Stimulated activated CD4-positive, alpha-beta T cell treated with anti-CD3 and anti-CD28 coated beads, Interleukin-4, amount 100 ng/mL, for 48 hours (primary cell): ENCODE results near the gene SHISA9.
A peak's percentile ranks its signal among the peaks of the same experiment; 100 is the strongest.

Experiments
- DNase-seq, 2 donors: peaks; one replicate each; pipeline ENCODE4 v3.0.0-alpha.2; 2020; ENCODE audit warnings: low read depth in 2 of 2

The SHISA9 gene

GRCh38 chr16:13021996-13022395, 120.6 kb downstream of the SHISA9 start:
- no peak for DNase-seq

DNA sequence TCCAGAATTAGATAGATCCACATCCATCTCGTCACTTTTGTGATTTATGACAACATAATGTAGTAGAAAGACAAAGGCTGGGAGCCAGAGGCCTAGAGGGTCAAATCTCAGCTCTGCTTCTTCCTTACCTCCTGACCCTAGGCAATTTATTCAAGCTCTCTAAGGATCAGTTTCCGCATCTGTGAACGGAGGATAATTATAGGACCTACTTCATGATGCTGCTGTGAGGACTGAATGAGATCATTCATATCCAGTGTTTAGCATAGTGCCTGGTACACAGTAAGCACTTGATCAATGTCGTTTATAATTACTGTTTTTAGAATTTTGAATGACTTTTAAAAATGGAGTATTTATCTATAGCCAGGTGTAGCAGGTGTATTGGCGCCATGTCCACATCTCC, 128.4 kb downstream of the SHISA9 start:
- no peak for DNase-seq

DNA sequence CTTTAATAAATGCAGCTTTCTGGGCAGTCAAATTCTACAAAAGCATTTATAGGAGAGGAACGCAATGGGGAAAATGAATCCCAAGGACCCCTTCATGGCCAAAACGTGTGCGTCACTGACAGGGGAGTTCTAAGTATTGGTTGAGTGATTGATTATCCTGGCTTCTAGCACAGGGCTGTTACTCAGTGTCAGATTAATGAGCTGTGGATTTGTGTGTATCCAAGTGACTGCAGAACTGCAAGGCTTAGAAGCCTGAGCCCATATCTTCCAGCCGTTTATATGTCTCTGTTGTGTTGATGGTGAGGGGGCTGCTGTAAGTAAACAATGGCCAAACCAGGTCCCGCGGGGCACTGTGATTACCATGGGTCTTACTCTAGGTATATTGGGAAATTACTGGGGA, 129.4 kb downstream of the SHISA9 start:
- DNase-seq: no peak

- DNase-seq: no peak
These were observed 131.5 kb downstream of the SHISA9 start for GRCh38 chr16:13032911-13033310.

DNA sequence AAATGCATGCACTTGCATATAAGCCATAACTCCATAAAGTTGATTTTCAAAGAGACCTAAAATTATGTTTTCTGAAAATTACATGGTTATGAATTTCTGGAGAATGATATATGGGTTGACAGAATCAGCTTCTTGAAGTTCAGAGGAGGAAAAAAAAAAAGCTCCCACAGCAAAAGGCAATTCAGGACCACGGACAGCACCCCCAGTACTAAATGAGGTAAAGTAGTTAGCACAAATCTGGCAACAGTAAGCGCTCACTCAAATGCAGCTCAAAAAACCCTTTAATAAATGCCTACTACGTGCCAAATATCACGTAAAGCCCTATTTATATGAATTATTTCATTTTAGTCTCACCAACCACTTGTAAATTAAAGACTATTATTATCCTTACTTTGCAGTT, 135.2 kb downstream of the SHISA9 start:
- DNase-seq: peak; percentile 1 to 27

GRCh38 chr16:13038591-13038990, 137.2 kb downstream of the SHISA9 start:
- DNase-seq: no peak

- DNase-seq: no peak
These were observed 138.1 kb downstream of the SHISA9 start for GRCh38 chr16:13039526-13039925.

GRCh38 chr16:13041180-13041579, 139.8 kb downstream of the SHISA9 start:
- DNase-seq: no peak

DNA sequence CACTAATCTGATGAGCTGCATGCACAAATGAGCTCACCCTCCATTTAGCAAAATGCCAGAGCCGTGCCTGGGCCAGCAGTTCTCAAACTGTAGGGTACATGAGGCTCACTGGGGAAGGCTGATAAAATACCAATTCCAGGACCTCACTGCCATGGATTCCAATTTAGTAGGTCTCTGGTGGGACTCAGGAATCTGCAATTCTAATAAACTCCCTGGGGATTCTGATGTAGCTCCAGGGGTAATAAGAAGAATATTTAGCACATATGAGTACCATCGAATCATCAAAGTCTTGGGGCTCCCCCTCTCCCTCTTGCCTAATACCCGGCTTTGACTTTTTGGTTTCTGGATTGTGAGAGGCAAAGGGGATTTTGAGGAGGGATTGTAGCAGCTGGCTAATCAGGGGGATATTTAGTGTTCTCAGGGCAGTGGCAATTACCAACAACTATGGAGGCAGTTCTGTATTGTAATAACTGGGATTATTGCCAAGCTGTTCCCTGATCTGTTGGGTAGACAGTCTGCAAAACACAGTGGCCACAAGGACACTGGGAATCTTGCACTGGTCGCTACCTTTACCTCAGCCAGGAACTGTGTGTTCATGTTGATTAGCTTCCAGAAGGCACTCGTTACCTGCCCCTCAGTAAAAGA, 140.4 kb downstream of the SHISA9 start:
- no peak for DNase-seq

DNA sequence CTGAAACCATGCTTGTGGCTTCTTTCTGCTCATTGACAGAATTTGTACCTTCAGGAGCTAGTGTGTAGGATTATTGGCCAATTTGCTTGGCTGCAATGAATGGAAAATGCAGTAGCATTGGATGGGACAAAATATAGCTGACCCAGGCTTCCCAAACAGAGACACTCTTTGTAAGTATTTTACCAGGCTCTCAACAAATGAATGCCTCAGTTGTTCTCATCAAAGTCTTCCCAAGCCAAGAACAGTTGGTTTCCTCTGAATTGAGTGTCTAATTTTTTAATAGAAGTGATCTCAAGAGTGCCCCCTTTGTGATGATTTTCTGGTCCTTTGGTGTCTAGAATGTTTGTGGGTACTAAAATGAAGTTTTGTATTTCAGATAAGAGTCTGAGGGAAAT, 140.9 kb downstream of the SHISA9 start:
- DNase-seq: no peak

- no peak for DNase-seq
These were observed 144.8 kb downstream of the SHISA9 start for GRCh38 chr16:13046061-13046821.

DNA sequence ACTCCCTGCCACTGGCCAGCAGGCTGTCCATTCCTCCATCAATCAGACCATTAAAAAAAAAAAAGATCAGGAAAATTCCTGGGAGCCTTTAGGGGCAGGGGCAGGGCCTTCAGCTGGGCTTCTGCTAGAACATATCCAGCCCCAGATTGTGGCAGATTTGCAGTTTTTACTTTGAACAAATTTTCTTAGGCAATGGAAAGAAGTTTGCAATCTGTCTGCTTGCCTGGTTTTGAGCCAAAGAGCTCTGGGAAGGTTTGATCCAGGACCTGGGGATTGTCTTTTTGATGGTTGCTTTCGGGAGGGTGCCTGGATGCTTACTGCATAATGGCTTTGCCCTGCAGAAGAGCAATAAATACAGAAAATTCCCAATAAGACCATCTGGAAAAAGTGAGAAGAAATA, 145.9 kb downstream of the SHISA9 start:
- no peak for DNase-seq

- DNase-seq: no peak
These were observed 148.3 kb downstream of the SHISA9 start for GRCh38 chr16:13049688-13050087.

DNA sequence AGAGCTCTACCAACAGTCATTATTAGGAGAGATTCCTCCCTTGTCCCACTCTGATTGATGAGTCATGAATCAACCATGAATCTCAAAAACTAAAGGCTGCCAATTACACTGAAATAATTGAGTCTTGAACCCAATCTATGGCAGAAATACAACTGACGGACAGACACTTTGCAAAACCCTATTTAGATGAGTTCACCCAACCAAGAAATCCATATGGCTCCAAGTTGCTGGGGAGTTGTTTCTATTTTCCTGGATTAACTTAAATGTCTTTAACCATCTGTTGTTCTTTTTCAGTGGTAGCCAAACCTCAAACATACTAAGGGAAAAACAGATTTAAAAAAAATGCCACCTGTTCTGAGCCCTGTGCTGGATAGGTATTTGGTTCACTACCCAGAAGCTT, 151.0 kb downstream of the SHISA9 start:
- no peak for DNase-seq

- DNase-seq: no peak
These were observed 154.1 kb downstream of the SHISA9 start for GRCh38 chr16:13055480-13055879.

DNA sequence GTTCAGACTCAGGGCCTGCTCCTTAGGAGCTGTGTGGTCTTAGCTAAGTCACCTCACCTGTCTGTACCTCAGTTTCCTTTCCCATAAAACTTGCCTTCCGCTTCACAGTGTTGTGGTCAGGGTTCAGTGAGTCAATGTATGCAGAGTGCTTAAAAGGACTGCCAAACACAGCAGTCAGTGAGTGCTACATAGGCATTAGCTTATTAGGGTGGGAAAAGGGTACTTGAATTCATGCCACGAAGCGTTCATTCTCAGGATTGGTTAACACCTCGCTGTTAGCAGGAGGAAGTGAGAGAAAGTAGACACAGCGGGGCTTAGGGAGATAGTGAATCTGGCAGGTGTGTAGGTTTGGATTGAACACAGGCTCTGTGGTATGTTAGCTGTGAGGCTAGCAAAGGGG, 155.2 kb downstream of the SHISA9 start:
- DNase-seq: no peak

DNA sequence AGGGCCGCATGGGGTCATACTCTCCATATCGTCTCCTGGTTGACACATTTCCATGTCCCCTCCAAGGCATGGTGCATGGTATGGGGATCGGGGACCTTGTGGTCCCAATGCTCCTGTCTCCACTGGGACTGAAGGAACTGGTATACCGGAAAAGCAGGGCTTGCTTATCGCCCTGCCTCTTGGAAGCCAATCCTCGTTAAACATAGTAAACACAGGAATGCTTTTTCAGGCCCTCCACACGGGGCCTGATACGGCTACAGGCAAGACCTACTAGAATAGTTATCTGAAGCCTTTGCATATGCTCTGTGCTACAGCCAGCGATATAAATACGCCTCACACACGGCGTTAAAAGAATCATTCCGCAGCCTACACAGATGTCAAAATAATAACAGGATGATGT, 159.5 kb downstream of the SHISA9 start:
- DNase-seq: no peak

DNA sequence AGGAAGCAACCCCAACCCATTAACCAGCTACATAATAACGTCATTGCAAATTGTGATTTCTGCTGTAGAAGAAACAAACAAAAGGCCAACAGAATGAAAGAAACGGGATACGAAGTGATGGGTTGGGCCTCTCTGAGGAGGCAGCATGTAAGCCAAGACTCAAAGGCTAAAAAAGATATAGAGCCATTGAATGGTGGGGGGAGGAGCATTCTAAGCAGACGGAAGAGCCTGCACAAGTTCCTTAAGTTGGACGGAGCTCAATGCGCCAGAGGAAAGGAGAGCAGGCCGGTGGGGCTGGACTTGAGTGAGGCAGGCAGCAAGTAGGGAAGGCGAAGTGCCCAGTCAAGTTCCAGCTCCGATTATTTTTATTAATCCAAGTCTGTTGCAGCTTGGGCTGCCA, 160.3 kb downstream of the SHISA9 start:
- no peak for DNase-seq

- no peak for DNase-seq
These were observed 160.8 kb downstream of the SHISA9 start for GRCh38 chr16:13062219-13062618.

- no peak for DNase-seq
These were observed 162.1 kb downstream of the SHISA9 start for GRCh38 chr16:13063457-13063856.

DNA sequence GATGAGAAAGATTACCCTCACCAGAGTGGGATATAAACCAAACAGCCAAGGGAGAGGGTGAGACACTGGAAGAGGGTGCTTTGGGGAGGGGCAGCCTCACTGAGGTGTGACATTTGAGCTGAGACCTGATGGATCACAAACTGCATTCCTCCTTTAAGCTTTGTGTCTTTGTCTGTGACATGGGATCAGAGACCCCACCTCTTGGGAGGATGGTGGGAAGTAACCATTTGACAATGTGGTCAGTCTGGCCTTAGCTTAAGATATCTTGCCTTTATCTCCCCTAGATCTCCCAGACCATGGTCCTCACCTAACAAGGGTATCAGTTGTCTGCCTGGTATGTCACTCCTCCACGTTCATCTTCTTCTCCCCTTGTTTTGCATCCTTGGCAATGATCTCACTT, 163.4 kb downstream of the SHISA9 start:
- no peak for DNase-seq

GRCh38 chr16:13067648-13068047, 166.2 kb downstream of the SHISA9 start:
- DNase-seq: no peak

DNA sequence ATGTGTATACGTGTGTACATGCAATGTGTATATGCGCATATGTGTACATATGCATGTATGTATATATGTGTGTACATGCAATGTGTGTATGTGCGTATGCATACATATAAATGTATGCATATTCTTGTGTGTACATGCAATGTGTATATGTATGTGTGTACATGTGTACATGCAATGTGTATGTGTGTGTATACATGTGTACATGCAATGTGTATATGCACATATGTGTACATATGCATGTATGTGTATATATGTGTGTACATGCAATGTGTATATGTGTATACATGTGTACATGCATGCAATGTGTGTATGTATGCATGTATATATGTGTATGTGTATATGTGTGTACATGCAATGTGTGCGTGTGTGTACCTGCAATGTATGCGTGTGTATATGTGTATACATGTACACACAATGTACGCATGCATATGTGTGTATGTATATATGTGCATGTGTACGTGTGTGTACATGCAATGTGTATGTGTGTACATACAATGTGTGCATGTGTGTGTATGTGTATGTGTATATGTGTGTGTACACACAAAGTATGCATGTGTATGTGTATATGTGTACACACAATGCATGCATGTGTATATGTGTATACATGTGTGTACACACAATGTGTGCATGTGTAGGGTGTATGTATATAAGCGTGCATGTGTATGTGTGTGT, 167.7 kb downstream of the SHISA9 start:
- DNase-seq: no peak
